Measurements from ENCODE around the gene OSMR. TPM values are rescaled to one million over a fixed set of nuclear protein-coding genes. Genes with fewer than 3 reads are reported as not detected.
A peak's percentile ranks its signal among the peaks of the same experiment; 100 is the strongest.

Gene OSMR
- total RNA-seq = 2.7 and 2.8 TPM in 2 replicates
- long read RNA-seq, partial matches to known transcripts = 0 of 1 reads
- long read RNA-seq, other reads (novel, unspliced or antisense) = 0 of 1 reads

GRCh38 chr5:38845526-38846378 lies at the start of gene OSMR:
Gene OSMR, plus strand, starts transcription at chr5:38846012. Its CDS starts 23,033 bp downstream, at chr5:38869045.
- Mint-ChIP-seq H3K4me3 (peak within 1 kb of the TSS; percentile 91), H3K4me1 (peaks cover 14% of the 10 kb centered on the region), H3K9me3 (no peaks in the 10 kb centered on the region), H3K36me3 (ENCODE audit: low read depth) (peaks cover 4% of the 10 kb centered on the region), H3K27me3 (ENCODE audit: low read depth) (peaks cover 50% of the 10 kb centered on the region), H3K27ac (ENCODE audit: unreplicated experiment) (no peak within 1 kb of the TSS)
- peak; percentile 32 for DNase-seq (ENCODE audit: low read depth, low spot score)
- TF ChIP-seq, protein P1, sequence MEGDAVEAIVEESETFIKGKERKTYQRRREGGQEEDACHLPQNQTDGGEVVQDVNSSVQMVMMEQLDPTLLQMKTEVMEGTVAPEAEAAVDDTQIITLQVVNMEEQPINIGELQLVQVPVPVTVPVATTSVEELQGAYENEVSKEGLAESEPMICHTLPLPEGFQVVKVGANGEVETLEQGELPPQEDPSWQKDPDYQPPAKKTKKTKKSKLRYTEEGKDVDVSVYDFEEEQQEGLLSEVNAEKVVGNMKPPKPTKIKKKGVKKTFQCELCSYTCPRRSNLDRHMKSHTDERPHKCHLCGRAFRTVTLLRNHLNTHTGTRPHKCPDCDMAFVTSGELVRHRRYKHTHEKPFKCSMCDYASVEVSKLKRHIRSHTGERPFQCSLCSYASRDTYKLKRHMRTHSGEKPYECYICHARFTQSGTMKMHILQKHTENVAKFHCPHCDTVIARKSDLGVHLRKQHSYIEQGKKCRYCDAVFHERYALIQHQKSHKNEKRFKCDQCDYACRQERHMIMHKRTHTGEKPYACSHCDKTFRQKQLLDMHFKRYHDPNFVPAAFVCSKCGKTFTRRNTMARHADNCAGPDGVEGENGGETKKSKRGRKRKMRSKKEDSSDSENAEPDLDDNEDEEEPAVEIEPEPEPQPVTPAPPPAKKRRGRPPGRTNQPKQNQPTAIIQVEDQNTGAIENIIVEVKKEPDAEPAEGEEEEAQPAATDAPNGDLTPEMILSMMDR (conservative IDR thresholded peaks at IDR 0.05) = no peak

DNA sequence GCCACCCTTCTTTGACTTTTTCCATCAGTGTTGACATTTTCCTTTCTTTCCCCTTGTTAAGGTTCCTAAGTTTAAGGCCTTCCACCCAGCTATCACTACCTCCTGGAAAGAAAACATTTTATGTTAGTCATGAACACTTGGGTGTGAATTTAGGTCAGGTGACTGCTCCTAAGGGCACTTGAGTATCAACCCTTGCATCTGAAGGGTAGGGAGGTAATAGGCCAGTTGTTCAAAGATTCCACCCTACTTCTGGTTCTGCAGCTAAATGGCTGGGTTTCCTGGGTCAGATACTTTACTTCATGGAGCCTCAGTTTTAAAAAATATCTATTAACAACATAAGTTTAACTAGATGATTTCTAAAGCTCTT lies 49.1 kb upstream of the OSMR start:
- peaks cover 4% of the 10 kb centered on the region for H3K4me1 Mint-ChIP-seq
- TF ChIP-seq, protein P1 (conservative IDR thresholded peaks at IDR 0.05) = no peak
- H3K4me3 Mint-ChIP-seq = no peak overlapping the region
- H3K27ac Mint-ChIP-seq (ENCODE audit: unreplicated experiment) = peak overlapping the region; percentile 51
- H3K27me3 Mint-ChIP-seq (ENCODE audit: low read depth) = no peaks in the 10 kb centered on the region
- no peaks in the 10 kb centered on the region for H3K36me3 Mint-ChIP-seq (ENCODE audit: low read depth)
- DNase-seq (ENCODE audit: low read depth, low spot score) = no peak
- H3K9me3 Mint-ChIP-seq = no peaks in the 10 kb centered on the region

- Mint-ChIP-seq H3K4me3 (no peak overlapping the region), H3K27ac (ENCODE audit: unreplicated experiment) (no peak overlapping the region), H3K36me3 (ENCODE audit: low read depth) (no peaks in the 10 kb centered on the region), H3K27me3 (ENCODE audit: low read depth) (no peaks in the 10 kb centered on the region), H3K4me1 (peaks cover 4% of the 10 kb centered on the region), H3K9me3 (no peaks in the 10 kb centered on the region)
- TF ChIP-seq, protein P1 (conservative IDR thresholded peaks at IDR 0.05) = no peak
- no peak for DNase-seq (ENCODE audit: low read depth, low spot score)
Observed at GRCh38 chr5:38797838-38798237, 48.0 kb upstream of the OSMR start.

- no peak overlapping the region for H3K27ac Mint-ChIP-seq (ENCODE audit: unreplicated experiment)
- peaks cover 4% of the 10 kb centered on the region for H3K4me1 Mint-ChIP-seq
- TF ChIP-seq, protein P1 (conservative IDR thresholded peaks at IDR 0.05) = no peak
- no peaks in the 10 kb centered on the region for H3K27me3 Mint-ChIP-seq (ENCODE audit: low read depth)
- no peak overlapping the region for H3K4me3 Mint-ChIP-seq
- no peaks in the 10 kb centered on the region for H3K9me3 Mint-ChIP-seq
- DNase-seq (ENCODE audit: low read depth, low spot score) = no peak
- no peaks in the 10 kb centered on the region for H3K36me3 Mint-ChIP-seq (ENCODE audit: low read depth)
Observed at GRCh38 chr5:38799556-38800377, 46.0 kb upstream of the OSMR start.

DNA sequence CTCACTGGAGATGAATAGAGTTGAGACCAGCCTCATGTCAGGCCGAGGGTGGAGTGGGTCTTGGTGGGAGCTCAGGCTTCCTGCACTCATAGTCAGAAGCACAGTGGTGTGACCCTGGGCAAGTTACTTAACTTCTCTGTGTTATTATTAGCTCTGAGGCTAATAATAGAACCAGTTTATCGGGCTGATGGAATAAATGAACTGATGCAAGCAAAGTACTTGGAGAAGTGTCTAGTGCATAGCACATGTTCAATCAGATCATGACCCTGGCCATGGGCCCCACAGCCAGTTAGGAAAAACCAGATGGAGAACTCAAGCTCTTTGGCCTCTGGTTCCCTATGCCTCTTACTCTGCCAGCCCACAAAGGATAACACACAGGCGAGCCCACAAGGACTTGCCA lies 45.3 kb upstream of the OSMR start:
- H3K27me3 Mint-ChIP-seq (ENCODE audit: low read depth) = no peaks in the 10 kb centered on the region
- TF ChIP-seq, protein P1 (conservative IDR thresholded peaks at IDR 0.05) = no peak
- no peak overlapping the region for H3K4me3 Mint-ChIP-seq
- no peak for DNase-seq (ENCODE audit: low read depth, low spot score)
- no peaks in the 10 kb centered on the region for H3K9me3 Mint-ChIP-seq
- no peaks in the 10 kb centered on the region for H3K36me3 Mint-ChIP-seq (ENCODE audit: low read depth)
- H3K27ac Mint-ChIP-seq (ENCODE audit: unreplicated experiment) = no peak overlapping the region
- H3K4me1 Mint-ChIP-seq = peaks cover 4% of the 10 kb centered on the region

Data from neural crest cell (in vitro differentiated cells).